ENCODE measurements around the gene MAP4K3. TPM values are rescaled to one million over a fixed set of nuclear protein-coding genes. Genes with fewer than 3 reads are reported as not detected.

MAP4K3 gene
- total RNA-seq, 1 experiment from 2014 or later: 21.4 TPM

- RAD21 ChIA-PET (ENCODE audit: low non-redundant PET in 1 of 2, low total read pairs in 2 of 2, uncharacterized antibody in 2 of 2, unreplicated experiment in 2 of 2): no interaction called here
- Histone ChIP-seq H3K36me3 (ENCODE audit: control insufficient read depth in 1 of 2, insufficient read depth in 2 of 2, low read length in 2 of 2) (no peaks in the 10 kb centered on the region), H3K79me2 (ENCODE audit: insufficient read depth, low read length) (no peaks in the 10 kb centered on the region), H3K4me3 (replicated peaks in 1 of 2; ENCODE audit: low read depth in 1 of 2, low read length in 2 of 2) (no peak overlapping the region), H3K9me3 (ENCODE audit: control insufficient read depth in 1 of 2, insufficient read depth in 1 of 2, low read depth in 1 of 2, low read length in 2 of 2) (no peaks in the 10 kb centered on the region), H3K4me2 (ENCODE audit: low read length) (no peak overlapping the region), H3K27me3 (ENCODE audit: insufficient read depth, low read length) (no peaks in the 10 kb centered on the region), H2AFZ (ENCODE audit: low read depth, low read length, poor library complexity, severe bottlenecking) (no peak overlapping the region), H4K20me1 (ENCODE audit: insufficient read depth) (no peaks in the 10 kb centered on the region; the same call in 1 of the 2 replicates), H3K9me2 (ENCODE audit: insufficient read depth) (no peaks in the 10 kb centered on the region), H3K4me1 (ENCODE audit: control insufficient read depth in 1 of 2, insufficient read depth in 2 of 2, low read length in 2 of 2) (peaks cover 0 to 12% of the 10 kb centered on the region in 2 experiments; a peak in 1 of 4 replicates), H3K27ac (ENCODE audit: low read depth, low read length) (no peak overlapping the region), H3K9ac (ENCODE audit: low read length) (no peak overlapping the region)
- ATAC-seq (no peak), DNase-seq (ENCODE audit: low read depth, low spot score) (no peak)
- CTCF ChIA-PET: no interaction called here
- BruUV-seq (replicated peaks): no TSS peak
- no peak for TF ChIP-seq ZFX (IDR thresholded peaks at IDR 0.05)
- no peak for TF ChIP-seq MAX (IDR thresholded peaks at IDR 0.05)
- no peak for TF ChIP-seq SRF (IDR thresholded peaks at IDR 0.05; ENCODE audit: low read depth)
- no peak for TF ChIP-seq SIN3A (IDR thresholded peaks at IDR 0.05; ENCODE audit: low read depth)
- no peak for TF ChIP-seq ATF3 (IDR thresholded peaks at IDR 0.05)
- no peak for TF ChIP-seq FOSL1 (IDR thresholded peaks at IDR 0.05; ENCODE audit: low read depth)
- no peak for TF ChIP-seq ZBTB33 (IDR thresholded peaks at IDR 0.05; ENCODE audit: extremely low read depth, insufficient replicate concordance, low read length)
- TF ChIP-seq EGR1 (IDR thresholded peaks at IDR 0.05; ENCODE audit: low read depth): no peak
- no peak for TF ChIP-seq TCF7L2 (IDR thresholded peaks at IDR 0.05; ENCODE audit: borderline replicate concordance, extremely low read depth, insufficient read depth, insufficient read length)
- TF ChIP-seq CBX3 (IDR thresholded peaks at IDR 0.05; ENCODE audit: low read depth): no peak
- intact Hi-C loops (cut with micrococcal nuclease): no loop called here
- POLR2A ChIA-PET: no interaction called here
Observed at GRCh38 chr2:39338502-39338901, 98.6 kb downstream of the MAP4K3 start.
